HG03521 (cell line): ENCODE measurements around the gene SH3PXD2A.
"Not testable (repeated sequence)": the region's sequence is repeated elsewhere in the genome, so short reads cannot be mapped to it uniquely, and the experiment has no call there.

Experiments
- ATAC-seq: cut with Tn5 transposase; IDR thresholded peaks from one replicate; pipeline ENCODE4 v1.9.1; 2021; ENCODE audit warnings: mild to moderate bottlenecking, moderate library complexity; ENCODE audit not compliant: unreplicated experiment

Gene SH3PXD2A

DNA sequence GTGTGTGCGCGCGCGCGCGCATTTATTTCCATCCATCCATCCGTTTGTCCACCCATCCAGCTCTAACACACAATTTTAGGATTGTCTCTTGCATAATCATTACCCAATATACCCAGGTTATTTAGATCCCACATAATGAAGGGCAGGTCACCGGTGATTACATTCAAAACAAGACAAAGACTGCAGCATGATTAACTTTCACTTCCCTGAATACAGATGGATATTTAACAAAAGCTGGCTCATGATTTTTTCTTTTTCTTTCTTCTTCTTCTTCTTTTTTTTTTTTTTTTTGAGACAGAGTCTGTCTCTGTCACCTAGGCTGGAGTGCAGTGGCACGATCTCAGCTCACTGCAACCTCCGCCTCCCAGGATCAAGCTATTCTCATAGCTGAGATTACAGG is 86.2 kb downstream of the SH3PXD2A start:
- ATAC-seq = no peak

DNA sequence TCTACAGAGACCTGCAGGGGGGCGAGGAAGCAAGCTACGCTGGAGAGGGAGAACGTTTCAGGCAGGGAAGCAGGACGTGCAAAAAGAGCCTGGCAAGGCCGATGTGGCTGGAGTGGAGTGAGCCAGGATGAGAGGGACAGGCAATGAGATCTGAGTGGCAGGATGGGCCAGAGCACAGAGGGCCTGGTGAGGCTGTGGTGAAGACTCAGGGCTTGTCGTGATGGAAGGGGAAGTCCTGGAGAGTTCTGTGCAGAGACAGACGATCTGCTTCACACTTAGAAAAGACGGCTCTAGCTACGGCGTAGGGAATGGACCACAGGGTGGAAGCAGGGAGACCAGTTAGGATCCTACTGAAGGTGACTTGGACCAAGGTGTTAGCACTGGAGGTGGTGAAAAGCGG is 87.0 kb downstream of the SH3PXD2A start:
- ATAC-seq = no peak

GRCh38 chr10:103767756-103768155 is 87.6 kb downstream of the SH3PXD2A start:
- ATAC-seq = no peak

DNA sequence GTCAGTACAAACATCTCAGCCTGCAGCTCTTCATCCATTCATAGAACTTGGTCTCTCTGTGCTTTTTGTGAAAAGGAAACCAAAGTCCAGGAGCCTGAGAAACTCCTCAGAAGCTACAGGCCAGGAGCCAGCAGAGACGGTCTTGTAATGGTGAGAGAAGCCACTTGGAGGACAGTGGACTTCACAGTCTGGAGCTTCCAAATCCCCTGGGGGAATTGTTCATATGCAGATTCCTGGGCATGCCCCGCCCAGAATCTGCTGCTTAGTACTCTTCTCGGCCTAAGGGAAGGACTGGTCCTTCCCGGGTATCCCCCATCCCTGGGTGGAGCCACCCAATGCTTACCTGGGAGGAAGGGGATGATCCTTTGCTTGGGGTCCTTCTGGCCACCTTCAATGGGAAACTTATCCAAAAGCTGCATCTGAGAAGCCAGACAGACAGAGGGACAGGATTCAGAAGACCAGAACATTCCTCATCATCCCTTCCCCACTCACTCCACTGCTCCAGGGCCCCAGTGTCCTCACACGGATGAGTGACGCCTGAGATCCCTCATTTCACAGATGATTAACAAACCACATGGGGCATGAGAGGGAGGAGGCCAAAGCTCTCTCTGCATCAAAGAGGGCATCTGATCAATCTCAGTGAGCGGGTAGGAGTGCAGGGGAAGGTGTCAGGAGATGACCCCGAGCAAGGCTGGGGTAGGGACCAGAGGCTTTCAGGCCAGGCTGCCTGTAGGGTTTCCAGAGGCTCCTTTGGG is 88.4 kb downstream of the SH3PXD2A start:
- no peak for ATAC-seq

- ATAC-seq = no peak
Measured at GRCh38 chr10:103765981-103766380, 89.4 kb downstream of the SH3PXD2A start.

- ATAC-seq = no peak
Measured at GRCh38 chr10:103765168-103765567, 90.2 kb downstream of the SH3PXD2A start.

GRCh38 chr10:103764296-103765088 is 90.9 kb downstream of the SH3PXD2A start:
- ATAC-seq = no peak

GRCh38 chr10:103763374-103764202 is 91.8 kb downstream of the SH3PXD2A start:
- no peak for ATAC-seq

DNA sequence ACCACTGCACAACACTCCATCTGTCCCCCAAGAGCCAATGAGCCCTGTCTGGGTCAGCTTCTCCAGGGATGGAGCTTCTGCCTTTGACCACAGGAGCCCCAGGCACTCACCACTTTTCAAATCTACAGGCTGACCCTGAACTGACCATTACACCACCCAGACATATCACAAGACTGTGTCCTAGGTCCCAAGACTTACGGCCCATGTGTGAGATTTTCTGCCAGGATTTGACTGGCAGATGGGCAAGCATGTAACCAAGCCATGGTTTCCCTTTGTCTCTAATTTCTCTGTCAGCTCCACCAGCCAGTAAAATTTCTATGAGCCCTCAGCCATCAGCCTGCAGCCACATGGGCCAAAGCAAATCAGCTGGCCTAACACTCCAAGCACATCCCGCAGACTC is 92.5 kb downstream of the SH3PXD2A start:
- ATAC-seq = no peak

- no peak for ATAC-seq
Measured at GRCh38 chr10:103762162-103762561, 93.2 kb downstream of the SH3PXD2A start.

DNA sequence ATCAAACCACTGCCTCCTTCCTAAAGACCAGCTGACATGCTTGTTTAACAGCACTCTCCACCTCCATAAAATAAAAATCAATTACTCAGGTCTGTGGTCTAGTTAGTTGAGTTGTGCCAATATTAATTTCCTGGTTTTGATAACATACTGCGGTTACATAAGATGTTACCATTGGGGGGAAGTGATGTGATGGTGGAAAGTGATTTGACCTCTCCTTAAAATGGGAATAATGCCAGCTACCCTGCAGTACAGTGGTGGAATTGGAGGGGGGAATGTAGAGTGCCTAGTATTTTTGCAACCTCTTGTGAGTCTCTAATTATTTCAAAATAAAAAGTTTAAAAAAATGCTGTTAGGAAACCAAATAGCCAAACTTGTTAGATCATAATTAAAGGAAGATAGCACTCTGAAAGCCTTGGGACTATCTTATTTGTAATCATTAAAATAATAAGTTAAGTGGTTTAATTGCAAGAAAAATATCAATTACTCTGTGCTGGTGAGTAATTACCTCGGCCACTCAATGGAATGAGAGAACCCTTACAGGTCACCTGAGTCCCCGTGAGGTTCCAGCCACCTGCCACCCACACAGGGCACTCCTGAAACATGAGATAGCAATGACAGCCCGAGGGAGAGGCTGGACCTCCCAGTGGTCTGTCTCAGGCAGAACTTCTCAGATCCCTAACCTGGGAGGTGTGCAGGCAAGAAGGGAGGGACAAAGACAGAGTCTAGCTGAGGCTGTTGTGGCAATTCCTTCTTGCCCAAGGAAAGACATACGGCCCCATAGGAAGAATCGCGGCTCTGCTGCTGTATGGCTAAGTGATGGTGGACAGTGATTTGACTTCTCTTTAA is 94.1 kb downstream of the SH3PXD2A start:
- ATAC-seq = no peak

DNA sequence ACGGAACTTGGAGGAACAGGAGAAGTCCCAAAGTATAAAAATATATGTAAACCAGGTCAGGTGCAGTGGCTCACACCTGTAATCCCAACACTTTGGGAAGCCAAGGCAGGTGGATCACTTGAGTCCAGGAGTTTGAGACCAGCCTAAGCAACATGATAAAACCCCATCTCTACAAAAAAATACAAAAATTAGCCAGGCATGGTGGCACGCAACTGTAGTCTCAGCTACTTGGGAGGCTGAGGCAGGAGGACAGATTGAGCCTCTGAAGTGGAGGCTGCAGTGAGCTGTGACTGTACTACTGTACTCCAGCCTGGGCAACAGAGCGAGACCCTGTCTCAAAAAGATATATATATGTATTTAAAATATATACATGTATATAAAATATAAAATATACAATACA is 95.1 kb downstream of the SH3PXD2A start:
- ATAC-seq = not testable (repeated sequence)

GRCh38 chr10:103759100-103759781 is 96.1 kb downstream of the SH3PXD2A start:
- ATAC-seq = no peak

DNA sequence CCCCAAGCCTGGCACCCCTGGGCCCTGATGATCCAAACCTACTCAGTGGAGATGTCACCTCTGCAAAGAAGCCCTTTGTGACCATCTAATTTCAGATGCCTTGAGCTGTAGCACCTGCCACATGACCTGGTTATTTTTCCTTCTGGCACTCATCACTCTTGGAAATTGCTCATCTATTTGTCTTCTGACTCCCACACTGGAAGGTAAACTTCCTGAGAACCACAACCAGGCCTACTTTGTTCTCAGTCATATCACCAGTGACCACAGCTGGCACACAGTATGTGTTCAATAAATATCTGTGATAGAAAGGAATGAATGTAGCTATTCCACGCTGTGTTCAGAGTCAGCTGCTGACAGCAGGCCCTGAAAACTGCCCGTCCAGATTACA is 97.1 kb downstream of the SH3PXD2A start:
- ATAC-seq = no peak

- no peak for ATAC-seq
Measured at GRCh38 chr10:103757531-103758293, 97.7 kb downstream of the SH3PXD2A start.

DNA sequence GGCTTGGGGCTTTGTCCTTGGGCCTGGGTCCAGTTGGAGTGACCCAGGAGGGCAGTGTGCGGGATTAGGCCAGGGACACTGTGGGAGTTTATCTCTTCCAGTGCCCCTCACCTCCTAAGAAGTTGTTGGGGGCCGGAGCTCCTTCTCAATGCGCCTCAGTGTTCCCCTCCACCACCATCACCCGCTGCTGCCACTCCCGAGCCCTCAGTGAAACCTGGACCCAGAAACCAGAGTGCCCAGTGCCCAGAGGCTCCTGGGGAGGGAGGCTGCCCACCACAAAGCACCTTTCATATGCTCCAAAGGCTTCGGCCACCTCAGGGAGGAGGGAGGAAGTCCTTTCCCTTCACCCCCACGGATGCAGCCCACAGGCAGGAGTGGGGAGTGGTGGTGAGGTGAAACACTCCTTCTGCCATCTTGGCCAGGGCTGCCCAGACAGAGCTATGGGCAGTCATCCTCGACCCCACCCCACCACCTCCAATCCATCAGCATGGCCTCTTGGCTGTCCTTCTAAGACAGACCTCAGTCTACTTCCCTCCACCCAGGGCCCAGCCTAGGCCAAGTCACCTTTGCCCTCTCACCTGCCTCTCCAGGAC is 99.0 kb downstream of the SH3PXD2A start:
- no peak for ATAC-seq

DNA sequence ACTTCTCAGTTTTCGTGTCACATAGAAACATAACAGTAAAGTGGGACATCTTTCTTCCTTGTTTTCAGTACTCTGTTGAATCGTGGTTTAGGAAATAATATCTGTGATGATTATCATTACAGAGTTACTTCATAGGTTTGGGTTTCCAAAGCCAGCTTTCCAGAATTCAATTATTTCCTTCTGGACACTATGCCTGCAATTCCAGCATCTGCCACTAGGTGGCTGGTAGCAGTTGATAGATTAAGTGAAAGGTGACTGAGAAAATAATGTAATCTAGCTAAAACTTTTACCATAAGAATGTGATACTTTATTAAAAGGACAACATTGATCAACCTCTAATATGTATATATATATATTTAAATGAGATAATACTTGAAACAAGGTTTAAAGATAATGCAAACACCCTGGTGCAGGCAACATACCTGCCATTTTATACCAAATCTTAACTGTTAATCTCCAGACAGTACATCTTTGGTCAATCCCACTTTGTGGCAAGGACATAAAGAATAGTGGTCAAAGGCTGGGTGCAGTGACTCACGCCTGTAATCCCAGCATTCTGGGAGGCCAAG is 102.6 kb downstream of the SH3PXD2A start:
- ATAC-seq = no peak

- ATAC-seq = no peak
Measured at GRCh38 chr10:103751667-103752290, 103.6 kb downstream of the SH3PXD2A start.
